Left lung (tissue), 10 donors: ENCODE measurements around the gene USP1. TPM values are rescaled to one million over a fixed set of nuclear protein-coding genes. Genes with fewer than 3 reads are reported as not detected.

Source experiments
- ATAC-seq: fragments of 200-7000 bp; cut with Tn5 transposase; one replicate; pipeline ENCODE4 v1.9.1; 2020; ENCODE audit warnings: moderate library complexity
- DNase-seq, 4 donors: peaks; one replicate each; pipeline ENCODE4 v3.0.0-alpha.2; 2013 to 2020
- H3K27ac ChIP-seq, 2 donors: fragments of 200-600 bp; sonication (generic) in 1 of 2; one replicate each; pipeline versions ENCODE4 v1.5.0 to v1.8.0; 2020 to 2021
- H3K27me3 ChIP-seq, 2 donors: fragments of 200-600 bp; sonication (generic) in 1 of 2; one replicate each; pipeline versions ENCODE4 v1.5.0 to v1.8.0; 2020 to 2021
- H3K36me3 ChIP-seq, 2 donors: fragments of 200-600 bp; sonication (generic) in 1 of 2; one replicate each; pipeline versions ENCODE4 v1.5.0 to v1.8.0; 2020 to 2021
- H3K4me1 ChIP-seq, 2 donors: fragments of 200-600 bp; one replicate each; pipeline ENCODE4 v1.8.0; 2021
- H3K4me3 ChIP-seq, 2 donors: fragments of 200-600 bp; sonication (generic) in 1 of 2; one replicate each; pipeline versions ENCODE4 v1.5.0 to v1.8.0; 2020 to 2021; ENCODE audit warnings: mild to moderate bottlenecking in 1 of 2
- H3K9me3 ChIP-seq, 2 donors: fragments of 200-600 bp; sonication (generic) in 1 of 2; one replicate each; pipeline versions ENCODE4 v1.5.0 to v1.8.0; 2020 to 2021
- CTCF ChIP-seq, 2 donors: fragments of 200-600 bp; sonication (generic) in 1 of 2; IDR thresholded peaks; one replicate each; pipeline versions ENCODE4 v1.5.0 to v1.8.0; 2021; ENCODE audit warnings: antibody characterized with exemption in 2 of 2
- intact Hi-C, 2 donors: fragments of 100-400 bp; cut with DNase I; formaldehyde crosslinking; loops; one replicate each; pipeline versions ENCODE4 v1.11.2 to v1.14.2; 2022
- polyA plus RNA-seq, 6 donors: library from polyadenylated mRNA; unstranded; fragments of 120-200 nt; gene quantifications; one replicate each; pipeline ENCODE4 v1.2.1, GENCODE V29; 2013; ENCODE audit not compliant: insufficient read length in 6 of 6
- total RNA-seq, 2 donors: library from RNA; stranded (reverse); fragmentation: NEBNext Ultra II Directional; extraction: Animal tissue kit (Norgen Biotek cat#: 25700); gene quantifications; one replicate each; pipeline ENCODE4 v1.2.1, GENCODE V29; 2021
- donor health status: DM: no; HTN: yes; CAD: no.
- donor health status: DM: no; HTN: no; CAD: no.

Gene USP1
- total and polyA plus RNA-seq, 8 donors, result 21.1 to 72.3 (median 57.2) TPM

- TF ChIP-seq CTCF (IDR thresholded peaks at IDR 0.05), result no peak
- H3K27ac ChIP-seq, result no peak overlapping the region
- H3K36me3 ChIP-seq, result peaks cover 0 to 34% of the 10 kb centered on the region in 2 donors
- H3K4me3 ChIP-seq, result no peak overlapping the region
- DNase-seq (no peak), ATAC-seq (no peak)
- no peaks in the 10 kb centered on the region for H3K27me3 ChIP-seq
- no peaks in the 10 kb centered on the region for H3K4me1 ChIP-seq
- no peaks in the 10 kb centered on the region for H3K9me3 ChIP-seq
- intact Hi-C loops, result no loop called here
Observed at GRCh38 chr1:62476525-62477219, 39.8 kb downstream of the USP1 start.

- ATAC-seq, result no peak
- intact Hi-C loops, result no loop called here
- no peak for TF ChIP-seq CTCF (IDR thresholded peaks at IDR 0.05)
- Histone ChIP-seq H3K4me1 (no peaks in the 10 kb centered on the region), H3K36me3 (peaks cover 0 to 7% of the 10 kb centered on the region in 2 donors), H3K9me3 (no peaks in the 10 kb centered on the region), H3K4me3 (no peak overlapping the region), H3K27ac (no peak overlapping the region), H3K27me3 (no peaks in the 10 kb centered on the region)
- DNase-seq, result no peak
Observed at GRCh38 chr1:62481681-62482080, 44.8 kb downstream of the USP1 start.

- Histone ChIP-seq H3K9me3 (no peaks in the 10 kb centered on the region), H3K27me3 (no peaks in the 10 kb centered on the region), H3K27ac (no peak overlapping the region), H3K36me3 (peaks cover 0 to 13% of the 10 kb centered on the region in 2 donors), H3K4me3 (no peak overlapping the region), H3K4me1 (no peaks in the 10 kb centered on the region)
- intact Hi-C loops, result no loop called here
- DNase-seq (no peak), ATAC-seq (no peak)
- no peak for TF ChIP-seq CTCF (IDR thresholded peaks at IDR 0.05)
Observed at GRCh38 chr1:62484824-62485468, 48.1 kb downstream of the USP1 start.

GRCh38 chr1:62487956-62488355, 51.1 kb downstream of the USP1 start:
- no peaks in the 10 kb centered on the region for H3K27me3 ChIP-seq
- no peaks in the 10 kb centered on the region for H3K9me3 ChIP-seq
- ATAC-seq (no peak), DNase-seq (no peak)
- no peaks in the 10 kb centered on the region for H3K4me1 ChIP-seq
- no peak overlapping the region for H3K4me3 ChIP-seq
- intact Hi-C loops, result no loop called here
- no peak overlapping the region for H3K27ac ChIP-seq
- TF ChIP-seq CTCF (IDR thresholded peaks at IDR 0.05), result no peak
- H3K36me3 ChIP-seq, result peaks cover 0 to 6% of the 10 kb centered on the region in 2 donors

- Histone ChIP-seq H3K4me3 (no peak overlapping the region), H3K9me3 (no peaks in the 10 kb centered on the region), H3K4me1 (no peaks in the 10 kb centered on the region), H3K36me3 (peaks cover 0 to 16% of the 10 kb centered on the region in 2 donors), H3K27ac (no peak overlapping the region), H3K27me3 (no peaks in the 10 kb centered on the region)
- ATAC-seq (no peak), DNase-seq (no peak)
- intact Hi-C loops, result no loop called here
- TF ChIP-seq CTCF (IDR thresholded peaks at IDR 0.05), result no peak
Observed at GRCh38 chr1:62492521-62492920, 55.7 kb downstream of the USP1 start.
